Esophagus squamous epithelium (tissue), 4 donors: ENCODE measurements around the gene POLL.

Experiments
- CTCF ChIP-seq, 6 experiments: fragments of 450-650 bp in 4 of 6; fragments of 200-600 bp in 2 of 6; sonication (generic) in 2 of 6; IDR thresholded peaks; one replicate each; pipeline ENCODE4 v1.5.1; 2016 to 2019; ENCODE audit warnings: antibody characterized with exemption in 6 of 6, mild to moderate bottlenecking in 4 of 6, moderate library complexity in 4 of 6
- POLR2A ChIP-seq, 4 donors: fragments of 450-650 bp; IDR thresholded peaks; one replicate each; pipeline ENCODE4 v1.6.1; 2017; ENCODE audit warnings: antibody characterized with exemption in 4 of 4, mild to moderate bottlenecking in 4 of 4, moderate library complexity in 3 of 4

DNA sequence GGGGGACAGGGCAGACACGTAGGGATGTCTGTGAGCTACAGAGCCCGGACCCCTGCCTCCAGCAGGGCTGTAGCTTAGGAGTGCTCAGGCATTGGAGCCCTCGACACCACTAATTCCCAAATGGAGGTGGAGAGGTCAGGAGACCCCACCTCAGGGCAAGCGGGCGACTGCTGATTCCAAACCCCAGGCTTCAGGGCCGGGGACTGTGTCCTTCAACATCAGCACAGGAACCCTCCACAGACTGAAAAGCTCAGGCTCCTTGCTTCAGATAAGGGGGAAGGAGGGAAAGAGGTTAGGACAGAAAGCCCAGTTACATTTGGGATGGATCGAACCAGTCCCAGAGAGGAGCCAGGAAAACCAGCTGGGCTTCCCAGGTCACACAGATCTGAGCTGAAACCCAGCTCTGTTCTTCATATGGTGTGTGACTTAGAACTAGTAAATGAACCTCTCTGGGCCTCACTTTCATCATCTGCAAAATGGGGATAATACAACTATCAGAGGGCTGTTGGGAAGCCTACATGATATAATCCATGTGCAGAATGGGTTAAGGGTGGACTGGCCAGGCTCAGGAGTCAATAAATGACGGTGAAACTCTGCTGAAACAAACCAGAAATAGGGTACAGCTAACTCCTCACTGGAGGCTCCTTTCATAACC lies 16.7 kb downstream of the POLL start:
- no peak for TF ChIP-seq CTCF (IDR thresholded peaks at IDR 0.05)
- no peak for TF ChIP-seq POLR2A (IDR thresholded peaks at IDR 0.05)
